A549 (cell line): ENCODE data around the gene NTM.

Source experiments
- BHLHE40 ChIP-seq: IDR thresholded peaks from 2 replicates; pipeline ENCODE4 v1.6.1; 2012; ENCODE audit warnings: low read depth, low read length, inconsistent platforms
- ELK1 ChIP-seq: fragments of 150-350 bp; IDR thresholded peaks from 2 replicates; pipeline ENCODE4 v1.6.1; 2014; ENCODE audit warnings: low read depth, mild to moderate bottlenecking, low read length
- EP300 ChIP-seq, 2 experiments: fragments of >200 bp; sonication (Bioruptor Twin); formaldehyde crosslinking; IDR thresholded peaks; 2 replicates in 1 of 2; 3 replicates in 1 of 2; pipeline ENCODE4 v1.6.1; 2016 to 2017
- HOXB5 ChIP-seq: fragments of 250-450 bp; sonication (Bioruptor Pico); IDR thresholded peaks from 2 replicates; pipeline ENCODE4 v1.5.0; 2020; ENCODE audit warnings: mild to moderate bottlenecking, moderate library complexity
- JUN ChIP-seq, 2 experiments: fragments of >200 bp; sonication (Bioruptor Twin); formaldehyde crosslinking; IDR thresholded peaks; 2 replicates in 1 of 2; 3 replicates in 1 of 2; pipeline ENCODE4 v1.6.1; 2016 to 2017
- MAFK ChIP-seq: fragments of 450-650 bp; IDR thresholded peaks from 2 replicates; pipeline ENCODE4 v1.6.1; 2014; ENCODE audit not compliant: partially characterized antibody
- MYC ChIP-seq: IDR thresholded peaks from 2 replicates; pipeline ENCODE4 v1.6.1; 2012; ENCODE audit warnings: mild to moderate bottlenecking, inconsistent platforms, low read length, improper control_type of control experiment, borderline replicate concordance
- NFE2L2 ChIP-seq: fragments of 150-350 bp; conservative IDR thresholded peaks from 2 replicates; pipeline ENCODE4 v1.6.1; 2014; ENCODE audit warnings: low read length
- RAD21 ChIP-seq, 2 experiments: fragments of >200 bp in 1 of 2; sonication (Bioruptor Twin) in 1 of 2; formaldehyde crosslinking in 1 of 2; IDR thresholded peaks in 1 of 2; conservative IDR thresholded peaks in 1 of 2; 2 replicates in 1 of 2; 3 replicates in 1 of 2; pipeline ENCODE4 v1.6.1; 2012 to 2018; ENCODE audit warnings: inconsistent platforms in 1 of 2
- RFX5 ChIP-seq: fragments of 450-650 bp; IDR thresholded peaks from 2 replicates; pipeline ENCODE4 v1.7.1; 2014; ENCODE audit warnings: antibody characterized with exemption, mild to moderate bottlenecking, moderate library complexity
- ZSCAN20 ChIP-seq: fragments of 250-450 bp; sonication (Bioruptor Pico); IDR thresholded peaks from 2 replicates; pipeline ENCODE4 v1.8.0; 2022; ENCODE audit warnings: mild to moderate bottlenecking, moderate library complexity
- TF ChIP-seq, protein P1 (sequence below): fragments of >200 bp; sonication (Bioruptor Twin); formaldehyde crosslinking; IDR thresholded peaks from 3 replicates; pipeline ENCODE4 v1.5.1; 2016
- TF ChIP-seq, protein P2 (sequence below): fragments of 250-450 bp; sonication (Bioruptor Pico); IDR thresholded peaks from 2 replicates; pipeline ENCODE4 v1.5.0; 2020; ENCODE audit warnings: low read depth, mild to moderate bottlenecking, moderate library complexity

DNA sequence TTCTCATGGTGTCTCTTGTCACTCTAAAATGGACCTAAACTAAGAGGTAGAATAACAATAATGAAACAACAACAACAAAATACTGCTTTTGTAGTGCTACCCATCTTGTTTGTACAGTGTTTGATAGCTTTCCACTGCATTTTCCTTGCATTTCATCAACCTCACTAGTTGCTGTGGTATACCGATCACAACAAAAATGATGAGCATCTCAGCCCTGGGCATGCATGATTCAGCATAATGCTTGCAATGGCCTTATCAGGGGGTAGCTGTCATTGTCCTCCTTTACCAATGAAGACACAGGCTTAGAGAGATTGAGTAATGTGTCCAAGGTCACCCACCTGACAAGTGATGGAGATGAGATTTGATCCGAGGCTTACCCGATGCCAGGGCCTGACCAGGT, 682.5 kb downstream of the NTM start:
- TF ChIP-seq, protein P1, sequence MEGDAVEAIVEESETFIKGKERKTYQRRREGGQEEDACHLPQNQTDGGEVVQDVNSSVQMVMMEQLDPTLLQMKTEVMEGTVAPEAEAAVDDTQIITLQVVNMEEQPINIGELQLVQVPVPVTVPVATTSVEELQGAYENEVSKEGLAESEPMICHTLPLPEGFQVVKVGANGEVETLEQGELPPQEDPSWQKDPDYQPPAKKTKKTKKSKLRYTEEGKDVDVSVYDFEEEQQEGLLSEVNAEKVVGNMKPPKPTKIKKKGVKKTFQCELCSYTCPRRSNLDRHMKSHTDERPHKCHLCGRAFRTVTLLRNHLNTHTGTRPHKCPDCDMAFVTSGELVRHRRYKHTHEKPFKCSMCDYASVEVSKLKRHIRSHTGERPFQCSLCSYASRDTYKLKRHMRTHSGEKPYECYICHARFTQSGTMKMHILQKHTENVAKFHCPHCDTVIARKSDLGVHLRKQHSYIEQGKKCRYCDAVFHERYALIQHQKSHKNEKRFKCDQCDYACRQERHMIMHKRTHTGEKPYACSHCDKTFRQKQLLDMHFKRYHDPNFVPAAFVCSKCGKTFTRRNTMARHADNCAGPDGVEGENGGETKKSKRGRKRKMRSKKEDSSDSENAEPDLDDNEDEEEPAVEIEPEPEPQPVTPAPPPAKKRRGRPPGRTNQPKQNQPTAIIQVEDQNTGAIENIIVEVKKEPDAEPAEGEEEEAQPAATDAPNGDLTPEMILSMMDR: no peak
- no peak for TF ChIP-seq BHLHE40
- no peak for TF ChIP-seq ZSCAN20 (CRISPR knock-in tag)
- TF ChIP-seq RAD21 (conservative IDR thresholded peaks at IDR 0.05 in 1 of 2, IDR thresholded peaks at IDR 0.05 in 1 of 2): no peak
- no peak for TF ChIP-seq NFE2L2
- TF ChIP-seq JUN (IDR thresholded peaks at IDR 0.05): no peak
- TF ChIP-seq ELK1: no peak
- TF ChIP-seq RFX5: no peak
- TF ChIP-seq MYC: no peak
- TF ChIP-seq, protein P2, sequence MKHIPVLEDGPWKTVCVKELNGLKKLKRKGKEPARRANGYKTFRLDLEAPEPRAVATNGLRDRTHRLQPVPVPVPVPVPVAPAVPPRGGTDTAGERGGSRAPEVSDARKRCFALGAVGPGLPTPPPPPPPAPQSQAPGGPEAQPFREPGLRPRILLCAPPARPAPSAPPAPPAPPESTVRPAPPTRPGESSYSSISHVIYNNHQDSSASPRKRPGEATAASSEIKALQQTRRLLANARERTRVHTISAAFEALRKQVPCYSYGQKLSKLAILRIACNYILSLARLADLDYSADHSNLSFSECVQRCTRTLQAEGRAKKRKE: no peak
- TF ChIP-seq EP300 (IDR thresholded peaks at IDR 0.05): no peak
- no peak for TF ChIP-seq HOXB5 (CRISPR knock-in tag)
- no peak for TF ChIP-seq MAFK
